ENCODE measurements around the gene PRKAR2B. TPM values are rescaled to one million over a fixed set of nuclear protein-coding genes. Genes with fewer than 3 reads are reported as not detected.

The PRKAR2B gene
- total RNA-seq, 1 experiment from 2014 or later = 15.1 TPM

DNA sequence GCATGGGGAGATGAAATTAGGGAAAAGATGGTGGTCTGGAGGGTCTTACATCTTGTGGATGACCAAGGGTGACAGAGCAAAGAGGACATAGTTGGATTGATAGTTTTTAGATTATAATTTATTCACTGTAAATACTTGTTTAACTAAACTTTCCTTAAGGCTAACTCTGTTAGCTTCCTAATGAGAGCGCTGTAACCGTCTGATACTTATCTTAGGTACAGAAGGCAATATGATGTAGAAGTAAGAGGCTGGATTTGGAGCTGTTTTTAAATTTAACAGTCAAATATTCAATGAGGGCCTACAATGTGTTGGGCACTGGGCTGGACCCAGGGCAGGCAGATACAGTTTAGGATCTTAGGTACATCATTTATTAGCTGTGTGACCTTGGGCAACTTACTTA, 36.0 kb downstream of the PRKAR2B start:
- RAD21 ChIA-PET (ENCODE audit: low non-redundant PET in 1 of 2, low total read pairs in 2 of 2, uncharacterized antibody in 2 of 2, unreplicated experiment in 2 of 2) = no interaction called here
- Histone ChIP-seq H4K20me1 (ENCODE audit: insufficient read depth) (no peaks in the 10 kb centered on the region), H3K9ac (ENCODE audit: low read length) (no peak overlapping the region), H3K9me3 (ENCODE audit: control insufficient read depth in 1 of 2, insufficient read depth in 1 of 2, low read depth in 1 of 2, low read length in 2 of 2) (no peaks in the 10 kb centered on the region), H3K27ac (ENCODE audit: low read depth, low read length) (no peak overlapping the region), H3K27me3 (ENCODE audit: insufficient read depth, low read length) (no peaks in the 10 kb centered on the region), H3K79me2 (ENCODE audit: insufficient read depth, low read length) (no peaks in the 10 kb centered on the region), H2AFZ (ENCODE audit: low read depth, low read length, poor library complexity, severe bottlenecking) (no peak overlapping the region), H3K4me1 (ENCODE audit: control insufficient read depth in 1 of 2, insufficient read depth in 2 of 2, low read length in 2 of 2) (0 out of 4 replicates have a peak, but pooled peaks cover 0 to 4% of the 10 kb centered on the region in 2 experiments), H3K4me2 (ENCODE audit: low read length) (no peak overlapping the region), H3K9me2 (ENCODE audit: insufficient read depth) (no peaks in the 10 kb centered on the region), H3K36me3 (ENCODE audit: control insufficient read depth in 1 of 2, insufficient read depth in 2 of 2, low read length in 2 of 2) (no peaks in the 10 kb centered on the region), H3K4me3 (replicated peaks in 1 of 2; ENCODE audit: low read depth in 1 of 2, low read length in 2 of 2) (no peak overlapping the region)
- intact Hi-C loops (cut with micrococcal nuclease) = no loop called here
- CTCF ChIA-PET = interaction anchor here (0.7 kb wide), 1 partner anchor 30 kb away, joined by 4 read pairs; no protein-coding TSS in a partner anchor
- ATAC-seq (no peak), DNase-seq (ENCODE audit: low read depth, low spot score) (no peak)
- no peak for TF ChIP-seq YY1 (IDR thresholded peaks at IDR 0.05; ENCODE audit: extremely low read depth, insufficient replicate concordance, low read depth, low read length)
- no TSS peak for BruUV-seq (replicated peaks)
- POLR2A ChIA-PET = no interaction called here

DNA sequence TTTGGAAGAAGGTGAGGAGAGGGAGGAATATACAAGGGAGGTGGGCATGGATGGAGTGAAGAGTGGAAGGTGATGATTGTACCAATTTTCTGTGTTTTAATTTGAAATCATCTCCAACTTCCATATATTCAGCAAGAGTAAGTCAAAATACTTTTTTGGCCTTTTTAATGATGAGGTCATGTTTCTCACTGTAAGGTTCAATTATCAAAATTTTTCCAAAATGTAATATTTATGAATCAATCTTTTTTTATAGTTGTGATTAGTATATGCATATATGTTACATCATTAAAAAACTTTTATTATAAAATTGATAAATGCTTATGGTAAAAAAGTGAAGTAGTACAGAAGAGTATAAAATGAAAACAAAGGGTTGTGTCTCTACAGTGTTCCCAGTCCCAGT, 40.7 kb downstream of the PRKAR2B start:
- CTCF ChIA-PET = no interaction called here

More for the DNA sequence above, 40.7 kb downstream of the PRKAR2B start:
- no peak for ATAC-seq
- Histone ChIP-seq H4K20me1 (ENCODE audit: insufficient read depth) (no peaks in the 10 kb centered on the region), H3K9me3 (ENCODE audit: control insufficient read depth in 1 of 2, insufficient read depth in 1 of 2, low read depth in 1 of 2, low read length in 2 of 2) (no peaks in the 10 kb centered on the region), H3K9me2 (ENCODE audit: insufficient read depth) (no peaks in the 10 kb centered on the region), H2AFZ (ENCODE audit: low read depth, low read length, poor library complexity, severe bottlenecking) (no peak overlapping the region), H3K9ac (ENCODE audit: low read length) (no peak overlapping the region), H3K4me3 (replicated peaks in 1 of 2; ENCODE audit: low read depth in 1 of 2, low read length in 2 of 2) (no peak overlapping the region), H3K79me2 (ENCODE audit: insufficient read depth, low read length) (no peaks in the 10 kb centered on the region), H3K36me3 (ENCODE audit: control insufficient read depth in 1 of 2, insufficient read depth in 2 of 2, low read length in 2 of 2) (no peaks in the 10 kb centered on the region), H3K27me3 (ENCODE audit: insufficient read depth, low read length) (peaks cover 5% of the 10 kb centered on the region; the same call in 1 of the 2 replicates), H3K4me1 (ENCODE audit: control insufficient read depth in 1 of 2, insufficient read depth in 2 of 2, low read length in 2 of 2) (no peaks in the 10 kb centered on the region), H3K27ac (ENCODE audit: low read depth, low read length) (no peak overlapping the region), H3K4me2 (ENCODE audit: low read length) (no peak overlapping the region)
- TF ChIP-seq ZNF274 (IDR thresholded peaks at IDR 0.05; ENCODE audit: low read depth, low read length) (no peak), YY1 (IDR thresholded peaks at IDR 0.05; ENCODE audit: extremely low read depth, insufficient replicate concordance, low read depth, low read length) (no peak), CBX3 (IDR thresholded peaks at IDR 0.05; ENCODE audit: low read depth) (no peak), ELF1 (IDR thresholded peaks at IDR 0.05; ENCODE audit: borderline replicate concordance, low read depth) (no peak), RAD21 (IDR thresholded peaks at IDR 0.05; ENCODE audit: low read depth) (no peak)
- TF ChIP-seq, protein P1, sequence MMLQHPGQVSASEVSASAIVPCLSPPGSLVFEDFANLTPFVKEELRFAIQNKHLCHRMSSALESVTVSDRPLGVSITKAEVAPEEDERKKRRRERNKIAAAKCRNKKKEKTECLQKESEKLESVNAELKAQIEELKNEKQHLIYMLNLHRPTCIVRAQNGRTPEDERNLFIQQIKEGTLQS (IDR thresholded peaks at IDR 0.05) = no peak
- TF ChIP-seq, protein P2, sequence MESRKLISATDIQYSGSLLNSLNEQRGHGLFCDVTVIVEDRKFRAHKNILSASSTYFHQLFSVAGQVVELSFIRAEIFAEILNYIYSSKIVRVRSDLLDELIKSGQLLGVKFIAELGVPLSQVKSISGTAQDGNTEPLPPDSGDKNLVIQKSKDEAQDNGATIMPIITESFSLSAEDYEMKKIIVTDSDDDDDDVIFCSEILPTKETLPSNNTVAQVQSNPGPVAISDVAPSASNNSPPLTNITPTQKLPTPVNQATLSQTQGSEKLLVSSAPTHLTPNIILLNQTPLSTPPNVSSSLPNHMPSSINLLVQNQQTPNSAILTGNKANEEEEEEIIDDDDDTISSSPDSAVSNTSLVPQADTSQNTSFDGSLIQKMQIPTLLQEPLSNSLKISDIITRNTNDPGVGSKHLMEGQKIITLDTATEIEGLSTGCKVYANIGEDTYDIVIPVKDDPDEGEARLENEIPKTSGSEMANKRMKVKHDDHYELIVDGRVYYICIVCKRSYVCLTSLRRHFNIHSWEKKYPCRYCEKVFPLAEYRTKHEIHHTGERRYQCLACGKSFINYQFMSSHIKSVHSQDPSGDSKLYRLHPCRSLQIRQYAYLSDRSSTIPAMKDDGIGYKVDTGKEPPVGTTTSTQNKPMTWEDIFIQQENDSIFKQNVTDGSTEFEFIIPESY (IDR thresholded peaks at IDR 0.05; ENCODE audit: extremely low read depth, insufficient replicate concordance, low read length) = no peak
- POLR2A ChIA-PET = no interaction called here
- DNase-seq (ENCODE audit: low read depth, low spot score) = no peak
- no TSS peak for BruUV-seq (replicated peaks)
- intact Hi-C loops (cut with micrococcal nuclease) = no loop called here
- RAD21 ChIA-PET (ENCODE audit: low non-redundant PET in 1 of 2, low total read pairs in 2 of 2, uncharacterized antibody in 2 of 2, unreplicated experiment in 2 of 2) = no interaction called here
